Fibroblast of peridontal ligament (primary cell): ENCODE results near the gene TTC28.

ENCODE experiments used
- DNase-seq: peaks from one replicate; pipeline ENCODE4 v3.0.0-alpha.2; 2010; ENCODE audit errors: extremely low read depth

The TTC28 gene

GRCh38 chr22:28052825-28053269 lies 626.8 kb downstream of the TTC28 start:
- no peak for DNase-seq

DNA sequence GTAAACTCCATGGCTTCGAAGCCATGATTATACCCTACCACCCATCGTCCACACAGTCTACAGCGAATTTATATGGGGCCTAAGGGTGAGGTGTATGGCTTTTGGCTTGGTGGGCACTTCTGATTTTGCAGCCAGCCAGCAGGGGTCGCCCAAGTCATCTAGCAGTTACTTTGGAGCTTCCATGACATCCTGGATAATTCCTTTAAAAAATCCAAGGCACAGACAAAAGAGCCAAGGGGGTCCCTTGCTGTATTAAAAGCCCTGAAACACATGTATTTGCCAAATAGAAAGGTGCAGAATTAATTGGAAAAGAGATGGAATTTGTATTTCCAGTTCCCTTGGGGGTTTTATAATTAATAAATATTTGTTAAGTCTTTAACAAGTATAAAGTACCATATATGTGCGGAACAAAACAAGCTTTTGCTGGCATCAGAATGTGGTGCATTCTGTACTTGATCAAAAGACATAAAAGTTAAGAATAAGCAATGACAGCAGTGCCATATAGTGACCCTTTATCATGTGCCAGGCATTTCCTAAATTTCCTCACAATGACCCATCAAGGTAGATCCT lies 627.8 kb downstream of the TTC28 start:
- peak; percentile 75 for DNase-seq

GRCh38 chr22:28051091-28051786 lies 628.4 kb downstream of the TTC28 start:
- no peak for DNase-seq

DNA sequence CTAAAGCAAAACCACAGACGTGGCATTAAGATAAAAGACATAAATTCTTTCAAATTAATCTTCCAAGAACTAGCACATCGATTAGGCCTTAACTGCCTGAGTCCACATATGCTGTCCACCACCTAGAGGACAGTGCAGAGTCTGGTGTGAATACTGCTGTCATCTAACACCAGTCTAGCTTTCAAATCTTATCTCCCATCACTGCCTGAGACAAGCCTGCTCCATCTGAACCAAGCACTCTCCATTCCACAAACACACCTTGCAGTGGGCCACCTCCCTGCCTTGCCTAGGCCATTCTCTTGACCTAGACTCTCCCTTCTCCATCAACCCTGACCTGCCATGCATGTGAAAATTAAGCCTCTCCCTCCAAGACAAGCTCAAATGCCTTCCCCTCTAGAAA lies 631.1 kb downstream of the TTC28 start:
- no peak for DNase-seq

DNA sequence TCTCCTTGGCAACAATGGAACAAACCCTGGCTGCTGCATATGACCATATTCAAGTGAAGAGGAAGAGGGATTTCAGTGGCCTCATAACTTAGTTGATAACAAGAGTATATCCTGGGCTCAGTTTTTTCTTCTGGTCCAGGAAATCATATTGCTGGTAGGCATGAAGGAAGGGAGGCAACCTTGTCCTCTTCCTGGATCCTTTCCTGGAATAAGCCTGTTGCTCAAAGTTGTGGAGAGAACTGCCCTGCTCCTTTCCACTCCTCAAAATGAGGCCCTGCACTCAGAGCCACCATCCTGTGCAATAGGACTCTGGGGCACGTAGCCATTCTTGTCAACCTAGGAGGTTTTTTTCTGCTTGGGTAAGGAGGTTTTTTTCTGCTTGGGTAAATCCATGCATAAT lies 631.9 kb downstream of the TTC28 start:
- DNase-seq: no peak

- no peak for DNase-seq
Observed at GRCh38 chr22:28046100-28046499, 633.5 kb downstream of the TTC28 start.

DNA sequence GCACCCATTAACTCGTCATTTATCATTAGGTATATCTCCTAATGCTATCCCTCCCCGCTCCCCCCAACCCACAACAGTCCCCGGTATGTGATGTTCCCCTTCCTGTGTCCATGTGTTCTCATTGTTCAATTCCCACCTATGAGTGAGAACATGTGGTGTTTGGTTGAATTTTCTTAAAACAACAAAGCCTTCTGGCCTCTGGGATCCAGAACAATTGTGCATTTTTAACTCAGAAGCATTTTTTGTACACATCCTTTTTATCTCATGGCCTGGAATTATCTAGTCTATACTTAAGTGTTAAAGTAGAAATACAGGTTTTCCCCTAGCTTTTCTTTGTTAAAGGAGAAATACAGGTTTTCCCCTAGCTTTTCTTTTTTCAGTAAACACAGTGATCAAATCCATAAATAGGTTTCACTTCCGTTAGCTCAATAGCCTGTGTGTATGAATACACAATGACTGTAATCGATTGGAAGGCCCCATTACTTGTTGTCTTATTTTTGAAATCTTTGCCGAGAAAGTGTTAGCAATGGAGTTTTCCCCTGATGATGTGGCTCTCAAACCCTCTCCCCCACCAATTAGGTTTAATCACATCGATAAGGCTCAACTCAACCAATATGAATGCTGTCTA lies 635.0 kb downstream of the TTC28 start:
- no peak for DNase-seq

- DNase-seq: no peak
Observed at GRCh38 chr22:28043266-28043665, 636.4 kb downstream of the TTC28 start.

DNA sequence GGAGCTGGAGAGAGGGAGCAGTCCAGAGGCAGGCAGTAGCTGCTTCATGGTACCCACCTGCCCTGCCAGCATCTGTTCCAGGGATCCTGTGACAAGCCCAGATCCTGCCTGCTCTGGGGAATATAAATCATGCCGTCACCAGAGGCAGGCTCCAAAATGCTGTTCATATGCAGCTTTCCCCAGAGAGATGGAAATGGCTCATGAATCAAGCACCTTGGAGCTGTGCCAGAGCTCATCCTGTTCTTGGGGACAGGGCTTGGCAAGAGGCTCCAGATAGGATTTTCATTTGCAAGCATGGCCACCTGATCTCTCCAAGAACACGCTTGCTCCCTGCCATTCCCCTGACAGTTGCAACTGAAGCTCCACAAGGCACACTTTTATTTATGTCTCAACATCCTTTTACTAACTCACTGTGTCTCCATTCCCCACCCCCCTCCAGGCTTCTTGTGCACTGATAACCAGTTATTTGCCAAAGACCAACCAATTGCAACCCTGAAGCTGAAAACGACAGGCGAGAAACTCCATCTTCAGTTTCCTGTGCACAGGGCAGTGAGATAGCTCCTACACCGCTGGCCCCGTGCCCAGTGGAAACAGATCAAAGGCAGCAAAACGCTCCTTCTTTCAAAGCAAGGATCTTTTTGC lies 644.8 kb downstream of the TTC28 start:
- peak; percentile 56 for DNase-seq

- no peak for DNase-seq
Observed at GRCh38 chr22:28034145-28034759, 645.4 kb downstream of the TTC28 start.

GRCh38 chr22:28032861-28033260 lies 646.8 kb downstream of the TTC28 start:
- no peak for DNase-seq

DNA sequence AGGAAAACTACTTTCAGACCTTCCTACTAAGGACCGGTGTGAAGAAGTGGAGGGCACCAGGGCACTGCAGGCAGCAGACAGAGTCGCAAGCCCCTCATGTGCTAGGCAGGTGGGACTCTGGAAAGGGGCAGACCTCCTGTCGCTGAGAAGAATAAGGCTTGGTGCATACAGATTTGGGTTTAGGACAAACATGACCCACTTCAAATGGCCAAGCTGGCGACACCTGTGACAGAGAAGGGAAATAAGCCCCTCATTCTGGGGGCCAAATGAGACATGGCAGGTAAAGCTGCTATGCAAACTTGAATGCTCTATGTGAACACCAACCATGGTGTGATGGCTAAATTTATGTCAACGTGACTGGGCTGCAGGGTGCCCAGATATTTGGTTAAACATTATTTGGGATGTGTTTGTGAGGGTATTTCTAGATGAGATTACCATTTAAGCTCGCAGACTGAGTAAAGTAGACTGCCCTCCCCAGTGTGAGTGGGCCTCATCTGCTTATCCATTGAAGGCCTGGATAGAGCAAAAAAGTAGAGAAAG lies 648.2 kb downstream of the TTC28 start:
- no peak for DNase-seq

- DNase-seq: no peak
Observed at GRCh38 chr22:28030473-28030872, 649.2 kb downstream of the TTC28 start.

DNA sequence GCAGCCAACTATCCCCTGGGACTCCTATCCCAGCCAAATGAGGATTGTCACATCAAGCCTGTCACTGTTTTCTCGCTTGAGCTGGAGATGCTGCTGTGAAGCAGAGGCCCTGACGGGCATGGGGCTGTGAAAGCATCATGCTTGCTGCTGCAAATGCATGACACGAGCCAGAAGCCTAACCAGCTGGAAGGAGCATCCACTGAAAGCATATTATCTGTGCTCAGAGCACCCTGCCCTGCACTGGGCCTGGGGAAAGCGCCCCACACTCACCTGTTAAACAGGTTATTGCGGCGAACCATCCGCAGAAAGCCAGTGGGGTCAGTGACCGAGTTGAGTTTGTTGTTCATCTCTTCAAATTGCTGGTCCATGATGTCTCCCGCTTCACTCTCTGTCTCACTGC lies 649.7 kb downstream of the TTC28 start:
- DNase-seq: no peak

GRCh38 chr22:28029201-28029948 lies 650.3 kb downstream of the TTC28 start:
- DNase-seq: no peak

- no peak for DNase-seq
Observed at GRCh38 chr22:28027453-28028448, 651.9 kb downstream of the TTC28 start.

DNA sequence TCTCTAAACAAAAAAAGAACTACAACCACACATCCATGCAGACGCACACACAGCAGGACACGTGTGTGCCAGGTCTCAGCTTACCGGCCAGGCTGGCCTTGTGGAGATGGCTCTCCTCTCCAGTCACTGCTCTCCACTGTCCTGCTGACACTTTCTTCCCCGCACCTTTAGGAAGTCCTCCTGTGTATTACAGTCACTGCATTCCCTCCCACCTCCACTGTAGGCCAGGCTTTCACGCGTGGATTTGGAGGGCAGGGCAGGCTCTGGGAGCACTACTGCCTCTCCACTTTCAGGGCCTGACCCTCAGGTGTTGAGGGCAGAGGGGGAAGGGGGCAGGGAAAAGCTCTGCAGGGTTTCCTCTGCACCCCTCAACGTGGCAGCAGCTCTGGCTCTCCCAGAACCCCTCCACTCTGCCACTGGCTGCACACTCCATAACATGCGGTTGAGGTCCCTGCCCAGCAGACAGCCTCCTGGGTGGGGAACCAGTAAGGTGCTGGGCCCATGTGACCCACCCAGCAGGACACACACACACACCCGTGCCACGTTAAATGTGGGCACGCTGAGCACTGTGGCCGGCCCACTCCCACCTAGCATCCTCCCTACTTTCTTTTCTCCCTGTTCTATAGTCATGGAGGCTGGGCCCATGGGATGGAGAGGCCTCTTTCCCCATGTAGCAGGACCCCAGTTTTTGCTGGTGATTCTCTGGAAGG lies 653.6 kb downstream of the TTC28 start:
- no peak for DNase-seq

DNA sequence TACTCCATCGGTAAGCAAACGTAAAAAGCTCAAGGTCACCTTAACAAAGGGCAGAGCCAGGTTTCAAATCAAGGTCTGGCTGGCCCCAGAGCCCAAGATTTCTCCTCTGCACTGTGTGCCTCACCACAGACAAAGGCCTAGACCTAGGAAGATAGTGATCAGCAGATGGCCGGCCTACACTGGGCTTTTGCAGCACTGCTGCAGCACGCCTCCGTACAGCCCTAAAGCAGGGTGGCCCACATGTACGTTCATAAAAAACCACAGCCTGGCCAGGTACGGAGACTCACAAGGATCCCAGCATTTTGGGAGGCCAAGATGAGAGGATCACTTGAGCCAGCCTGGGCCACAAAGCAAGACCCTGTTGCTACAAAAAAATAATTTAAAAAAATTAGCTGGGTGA lies 654.3 kb downstream of the TTC28 start:
- no peak for DNase-seq

DNA sequence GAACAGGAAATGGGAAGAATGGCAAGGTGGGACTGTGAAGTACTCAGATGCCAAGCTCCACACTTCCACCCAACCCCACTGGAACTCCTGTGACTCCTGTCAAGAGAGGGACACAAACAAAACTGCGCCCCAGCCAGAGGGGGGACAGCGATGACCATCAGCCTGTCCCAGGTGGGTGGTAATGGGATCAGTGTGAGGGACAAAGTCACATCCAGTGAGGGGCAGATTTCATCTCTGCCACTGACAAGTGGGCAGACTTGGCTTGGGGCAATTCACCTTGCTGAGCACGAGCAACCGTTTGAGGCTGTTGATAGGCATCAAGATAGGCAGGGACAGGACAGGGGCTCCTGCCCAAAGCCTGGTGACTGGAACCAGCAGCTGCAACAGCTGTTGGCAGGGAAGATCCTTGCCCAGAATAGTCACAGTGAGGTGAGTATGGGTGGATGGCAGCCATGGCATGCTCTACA lies 655.2 kb downstream of the TTC28 start:
- no peak for DNase-seq
